ENCODE results near the gene GPR161. TPM values are rescaled to one million over a fixed set of nuclear protein-coding genes. Genes with fewer than 3 reads are reported as not detected.

The GPR161 gene
- total and polyA plus RNA-seq, 9 of the 15 experiments (the other 6 are each of a cell fraction or from before 2014, with no cell fraction given): 0.15 to 2.4 (median 0.76) TPM

- no peak for TF ChIP-seq THRB (CRISPR knock-in tag; conservative IDR thresholded peaks at IDR 0.05)
- peak; percentile 66; the same call in 1 of the 2 replicates for TF ChIP-seq BHLHE40 (IDR thresholded peaks at IDR 0.05; ENCODE audit: low read length)
- TF ChIP-seq MCM5 (IDR thresholded peaks at IDR 0.05; ENCODE audit: low read depth): no peak
- no peak for TF ChIP-seq FOSL1 (tag; conservative IDR thresholded peaks at IDR 0.05)
- TF ChIP-seq CBX5 (IDR thresholded peaks at IDR 0.05; ENCODE audit: borderline replicate concordance, low read depth): no peak
- TF ChIP-seq TCF3 (CRISPR knock-in tag; IDR thresholded peaks at IDR 0.05): peak; percentile 81
- no peak for TF ChIP-seq BMI1 (IDR thresholded peaks at IDR 0.05; ENCODE audit: low read length)
- TF ChIP-seq, protein P1, sequence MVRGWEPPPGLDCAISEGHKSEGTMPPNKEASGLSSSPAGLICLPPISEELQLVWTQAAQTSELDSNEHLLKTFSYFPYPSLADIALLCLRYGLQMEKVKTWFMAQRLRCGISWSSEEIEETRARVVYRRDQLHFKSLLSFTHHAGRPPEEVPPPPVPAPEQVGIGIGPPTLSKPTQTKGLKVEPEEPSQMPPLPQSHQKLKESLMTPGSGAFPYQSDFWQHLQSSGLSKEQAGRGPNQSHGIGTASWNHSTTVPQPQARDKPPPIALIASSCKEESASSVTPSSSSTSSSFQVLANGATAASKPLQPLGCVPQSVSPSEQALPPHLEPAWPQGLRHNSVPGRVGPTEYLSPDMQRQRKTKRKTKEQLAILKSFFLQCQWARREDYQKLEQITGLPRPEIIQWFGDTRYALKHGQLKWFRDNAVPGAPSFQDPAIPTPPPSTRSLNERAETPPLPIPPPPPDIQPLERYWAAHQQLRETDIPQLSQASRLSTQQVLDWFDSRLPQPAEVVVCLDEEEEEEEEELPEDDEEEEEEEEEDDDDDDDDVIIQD (CRISPR knock-in tag; IDR thresholded peaks at IDR 0.05): no peak
- TF ChIP-seq DNMT1 (IDR thresholded peaks at IDR 0.05): no peak
- TF ChIP-seq BRF2 (IDR thresholded peaks at IDR 0.05; ENCODE audit: borderline replicate concordance, insufficient read depth, insufficient read length): no peak
- TF ChIP-seq POLR2G (IDR thresholded peaks at IDR 0.05; ENCODE audit: low read depth, low read length): no peak
- TF ChIP-seq RBFOX2 (IDR thresholded peaks at IDR 0.05; ENCODE audit: low read depth, low read length): no peak
- peak; percentile 67 for TF ChIP-seq GATA2 (CRISPR knock-in tag; IDR thresholded peaks at IDR 0.05)
- TF ChIP-seq GABPA (tag; conservative IDR thresholded peaks at IDR 0.05; ENCODE audit: low read depth): no peak
- TF ChIP-seq RB1 (IDR thresholded peaks at IDR 0.05; ENCODE audit: low read depth): no peak
- TF ChIP-seq ZFX (CRISPR knock-in tag; IDR thresholded peaks at IDR 0.05): no peak
- TF ChIP-seq COPS2 (conservative IDR thresholded peaks at IDR 0.05): no peak
- TF ChIP-seq STAT5A (IDR thresholded peaks at IDR 0.05; ENCODE audit: borderline replicate concordance, low read length): peak; percentile 72
- peak; percentile 60; the same call in 1 of the 2 replicates for TF ChIP-seq TRIM28 (IDR thresholded peaks at IDR 0.05)
- TF ChIP-seq, protein P2, sequence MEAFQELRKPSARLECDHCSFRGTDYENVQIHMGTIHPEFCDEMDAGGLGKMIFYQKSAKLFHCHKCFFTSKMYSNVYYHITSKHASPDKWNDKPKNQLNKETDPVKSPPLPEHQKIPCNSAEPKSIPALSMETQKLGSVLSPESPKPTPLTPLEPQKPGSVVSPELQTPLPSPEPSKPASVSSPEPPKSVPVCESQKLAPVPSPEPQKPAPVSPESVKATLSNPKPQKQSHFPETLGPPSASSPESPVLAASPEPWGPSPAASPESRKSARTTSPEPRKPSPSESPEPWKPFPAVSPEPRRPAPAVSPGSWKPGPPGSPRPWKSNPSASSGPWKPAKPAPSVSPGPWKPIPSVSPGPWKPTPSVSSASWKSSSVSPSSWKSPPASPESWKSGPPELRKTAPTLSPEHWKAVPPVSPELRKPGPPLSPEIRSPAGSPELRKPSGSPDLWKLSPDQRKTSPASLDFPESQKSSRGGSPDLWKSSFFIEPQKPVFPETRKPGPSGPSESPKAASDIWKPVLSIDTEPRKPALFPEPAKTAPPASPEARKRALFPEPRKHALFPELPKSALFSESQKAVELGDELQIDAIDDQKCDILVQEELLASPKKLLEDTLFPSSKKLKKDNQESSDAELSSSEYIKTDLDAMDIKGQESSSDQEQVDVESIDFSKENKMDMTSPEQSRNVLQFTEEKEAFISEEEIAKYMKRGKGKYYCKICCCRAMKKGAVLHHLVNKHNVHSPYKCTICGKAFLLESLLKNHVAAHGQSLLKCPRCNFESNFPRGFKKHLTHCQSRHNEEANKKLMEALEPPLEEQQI (IDR thresholded peaks at IDR 0.05): no peak
- no peak for TF ChIP-seq NR0B1 (IDR thresholded peaks at IDR 0.05; ENCODE audit: partially characterized antibody)
- TF ChIP-seq, protein P3, sequence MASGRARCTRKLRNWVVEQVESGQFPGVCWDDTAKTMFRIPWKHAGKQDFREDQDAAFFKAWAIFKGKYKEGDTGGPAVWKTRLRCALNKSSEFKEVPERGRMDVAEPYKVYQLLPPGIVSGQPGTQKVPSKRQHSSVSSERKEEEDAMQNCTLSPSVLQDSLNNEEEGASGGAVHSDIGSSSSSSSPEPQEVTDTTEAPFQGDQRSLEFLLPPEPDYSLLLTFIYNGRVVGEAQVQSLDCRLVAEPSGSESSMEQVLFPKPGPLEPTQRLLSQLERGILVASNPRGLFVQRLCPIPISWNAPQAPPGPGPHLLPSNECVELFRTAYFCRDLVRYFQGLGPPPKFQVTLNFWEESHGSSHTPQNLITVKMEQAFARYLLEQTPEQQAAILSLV (tag; IDR thresholded peaks at IDR 0.05): no peak
Measured at GRCh38 chr1:168161459-168161858, 24.7 kb upstream of the GPR161 start (continued).

Measured in K562 (cell line).